Endothelial cell (in vitro differentiated cells): ENCODE data around the gene DGCR8. TPM values are rescaled to one million over a fixed set of nuclear protein-coding genes. Genes with fewer than 3 reads are reported as not detected.

ENCODE experiments used
- DNase-seq: peaks from one replicate; pipeline ENCODE4 v3.0.0; 2021; ENCODE audit warnings: low spot score
- H3K27ac Mint-ChIP-seq: one replicate; pipeline ENCODE4 v1.8.0; 2021; ENCODE audit warnings: mixed read lengths, inconsistent platforms; ENCODE audit not compliant: unreplicated experiment
- H3K27me3 Mint-ChIP-seq: one replicate; pipeline ENCODE4 v1.8.0; 2021; ENCODE audit warnings: mild to moderate bottlenecking, moderate library complexity, mixed read lengths, inconsistent platforms; ENCODE audit not compliant: unreplicated experiment
- H3K36me3 Mint-ChIP-seq: one replicate; pipeline ENCODE4 v1.8.0; 2021; ENCODE audit warnings: mild to moderate bottlenecking, low read depth, mixed read lengths, inconsistent platforms; ENCODE audit not compliant: unreplicated experiment
- H3K4me1 Mint-ChIP-seq: one replicate; pipeline ENCODE4 v1.8.0; 2021; ENCODE audit warnings: mild to moderate bottlenecking, mixed read lengths, inconsistent platforms; ENCODE audit not compliant: unreplicated experiment
- H3K4me3 Mint-ChIP-seq: one replicate; pipeline ENCODE4 v1.8.0; 2021; ENCODE audit warnings: mild to moderate bottlenecking, mixed read lengths, inconsistent platforms; ENCODE audit not compliant: unreplicated experiment
- H3K9me3 Mint-ChIP-seq: one replicate; pipeline ENCODE4 v1.8.0; 2021; ENCODE audit warnings: mixed read lengths, inconsistent platforms; ENCODE audit not compliant: unreplicated experiment
- total RNA-seq: library from RNA; stranded (reverse); fragmentation: NEBNext Ultra II Directional; extraction: Animal tissue kit (Norgen Biotek cat#: 25700); gene quantifications from one replicate; pipeline ENCODE4 v1.2.1, GENCODE V29; 2021; ENCODE audit not compliant: unreplicated experiment
- TF ChIP-seq, protein P1 (sequence below): fragments of 200-600 bp; sonication (generic); IDR thresholded peaks from one replicate; pipeline ENCODE4 v1.5.0; 2021; ENCODE audit warnings: antibody characterized with exemption; ENCODE audit not compliant: unreplicated experiment

The DGCR8 gene
- total RNA-seq, 1 donor from 2014 or later, result 46.6 TPM

DNA sequence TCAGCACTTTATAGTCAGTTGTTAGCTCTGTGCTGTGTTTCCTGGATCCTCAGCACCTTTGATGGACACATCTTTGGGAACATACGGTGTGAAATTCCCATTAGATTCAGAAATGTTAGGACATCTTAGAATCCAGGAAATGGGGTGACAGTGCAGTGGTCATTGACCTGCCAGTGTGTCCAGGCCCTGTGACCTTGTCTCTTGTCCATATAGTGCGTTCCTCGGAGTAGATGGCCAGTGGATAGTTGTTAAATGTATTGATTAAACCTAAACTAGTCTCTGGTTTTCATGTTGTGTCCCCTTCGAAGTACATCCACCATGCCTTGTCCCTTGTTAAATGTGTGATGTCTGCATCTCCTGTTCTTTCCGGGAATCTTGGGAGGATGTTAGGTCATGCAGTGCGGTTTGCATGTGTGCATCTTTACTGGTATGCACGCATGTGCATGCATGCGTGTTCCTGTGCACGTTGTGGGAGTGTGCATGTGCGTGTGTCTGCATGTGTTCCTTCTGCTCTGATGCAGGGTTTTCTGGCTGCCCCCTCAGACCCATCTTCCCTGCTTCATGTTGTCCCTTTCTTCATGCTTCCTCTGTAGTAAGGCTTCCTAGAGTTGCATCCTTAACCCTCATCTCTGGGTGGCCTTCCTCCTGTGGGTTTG is 4.0 kb downstream of the DGCR8 start:
- H3K9me3 Mint-ChIP-seq, result no peaks in the 10 kb centered on the region
- TF ChIP-seq, protein P1, sequence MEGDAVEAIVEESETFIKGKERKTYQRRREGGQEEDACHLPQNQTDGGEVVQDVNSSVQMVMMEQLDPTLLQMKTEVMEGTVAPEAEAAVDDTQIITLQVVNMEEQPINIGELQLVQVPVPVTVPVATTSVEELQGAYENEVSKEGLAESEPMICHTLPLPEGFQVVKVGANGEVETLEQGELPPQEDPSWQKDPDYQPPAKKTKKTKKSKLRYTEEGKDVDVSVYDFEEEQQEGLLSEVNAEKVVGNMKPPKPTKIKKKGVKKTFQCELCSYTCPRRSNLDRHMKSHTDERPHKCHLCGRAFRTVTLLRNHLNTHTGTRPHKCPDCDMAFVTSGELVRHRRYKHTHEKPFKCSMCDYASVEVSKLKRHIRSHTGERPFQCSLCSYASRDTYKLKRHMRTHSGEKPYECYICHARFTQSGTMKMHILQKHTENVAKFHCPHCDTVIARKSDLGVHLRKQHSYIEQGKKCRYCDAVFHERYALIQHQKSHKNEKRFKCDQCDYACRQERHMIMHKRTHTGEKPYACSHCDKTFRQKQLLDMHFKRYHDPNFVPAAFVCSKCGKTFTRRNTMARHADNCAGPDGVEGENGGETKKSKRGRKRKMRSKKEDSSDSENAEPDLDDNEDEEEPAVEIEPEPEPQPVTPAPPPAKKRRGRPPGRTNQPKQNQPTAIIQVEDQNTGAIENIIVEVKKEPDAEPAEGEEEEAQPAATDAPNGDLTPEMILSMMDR, result no peak
- no peak for DNase-seq
- H3K4me1 Mint-ChIP-seq, result peaks cover 32% of the 10 kb centered on the region
- H3K4me3 Mint-ChIP-seq, result peak overlapping the region; percentile 74
- peak overlapping the region; percentile 73 for H3K27ac Mint-ChIP-seq
- peaks cover 15% of the 10 kb centered on the region for H3K27me3 Mint-ChIP-seq
- H3K36me3 Mint-ChIP-seq, result peaks cover 43% of the 10 kb centered on the region

DNA sequence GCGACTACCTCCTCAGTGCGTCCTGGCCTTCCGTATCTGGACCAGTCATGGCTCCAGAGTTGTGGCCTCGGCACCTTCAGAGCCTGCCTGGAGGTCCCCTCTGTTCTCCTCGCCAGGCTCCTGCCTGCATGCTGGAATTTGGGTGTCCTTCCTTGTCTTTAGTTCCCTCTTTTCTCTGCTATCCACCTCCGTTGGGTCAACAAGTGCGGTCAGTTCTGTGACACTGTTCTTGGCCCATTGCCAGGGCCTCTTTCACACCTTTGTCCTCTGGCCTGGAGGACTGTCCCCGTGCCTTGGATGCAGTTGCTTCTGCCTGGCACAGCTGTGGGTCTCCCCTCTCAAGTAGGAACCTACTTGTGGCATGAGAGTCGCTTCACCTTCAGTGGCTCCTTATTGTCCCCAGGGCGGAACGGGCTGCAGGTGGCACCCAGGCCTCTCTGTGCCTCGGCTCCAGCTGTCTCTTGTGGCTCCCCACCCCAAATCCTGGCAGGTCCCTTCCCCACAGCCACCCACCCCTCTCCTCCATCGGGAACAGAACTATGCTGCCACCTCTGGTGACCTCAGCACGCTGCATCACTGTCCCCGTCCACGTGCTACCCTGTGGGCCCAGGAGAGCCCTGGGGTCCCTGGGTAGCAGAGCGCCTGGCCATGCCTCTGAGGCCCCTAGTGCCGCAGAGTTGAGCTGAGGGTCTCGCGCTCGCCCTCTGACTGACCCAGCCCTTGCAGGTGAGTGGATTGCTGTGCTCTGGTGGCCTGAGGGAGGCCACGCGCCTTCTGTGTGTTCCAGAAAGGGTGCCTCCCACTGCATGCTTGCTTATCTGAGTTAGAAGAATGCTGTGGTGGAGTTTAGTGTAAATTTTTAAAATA is 4.7 kb downstream of the DGCR8 start:
- Mint-ChIP-seq H3K4me3 (no peak overlapping the region), H3K9me3 (no peaks in the 10 kb centered on the region), H3K27ac (peak overlapping the region; percentile 73), H3K4me1 (peaks cover 32% of the 10 kb centered on the region), H3K27me3 (peaks cover 17% of the 10 kb centered on the region), H3K36me3 (peaks cover 49% of the 10 kb centered on the region)
- DNase-seq, result peak; percentile 52
- TF ChIP-seq, protein P1, result peak; percentile 36

DNA sequence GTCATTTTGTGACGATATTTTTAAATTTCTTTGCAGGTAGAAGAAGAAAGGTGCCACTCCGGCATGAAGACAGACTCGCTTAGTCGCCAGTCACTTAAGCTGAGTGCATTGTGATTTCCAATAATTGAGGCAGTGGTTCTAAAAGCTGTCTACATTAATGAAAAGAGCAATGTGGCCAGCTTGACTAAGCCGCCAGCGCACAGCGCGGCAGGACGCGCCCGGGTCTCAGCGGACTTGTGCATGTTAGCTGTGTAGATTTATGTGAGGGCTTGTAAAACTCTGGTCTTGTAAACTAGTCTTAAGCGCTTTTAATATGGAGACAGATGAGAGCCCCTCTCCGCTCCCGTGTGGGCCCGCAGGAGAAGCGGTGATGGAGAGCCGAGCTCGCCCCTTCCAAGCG is 5.6 kb downstream of the DGCR8 start:
- Mint-ChIP-seq H3K4me1 (peaks cover 32% of the 10 kb centered on the region), H3K27ac (no peak overlapping the region), H3K27me3 (peaks cover 17% of the 10 kb centered on the region), H3K4me3 (no peak overlapping the region), H3K36me3 (peaks cover 55% of the 10 kb centered on the region), H3K9me3 (no peaks in the 10 kb centered on the region)
- DNase-seq, result no peak
- TF ChIP-seq, protein P1, result no peak

DNA sequence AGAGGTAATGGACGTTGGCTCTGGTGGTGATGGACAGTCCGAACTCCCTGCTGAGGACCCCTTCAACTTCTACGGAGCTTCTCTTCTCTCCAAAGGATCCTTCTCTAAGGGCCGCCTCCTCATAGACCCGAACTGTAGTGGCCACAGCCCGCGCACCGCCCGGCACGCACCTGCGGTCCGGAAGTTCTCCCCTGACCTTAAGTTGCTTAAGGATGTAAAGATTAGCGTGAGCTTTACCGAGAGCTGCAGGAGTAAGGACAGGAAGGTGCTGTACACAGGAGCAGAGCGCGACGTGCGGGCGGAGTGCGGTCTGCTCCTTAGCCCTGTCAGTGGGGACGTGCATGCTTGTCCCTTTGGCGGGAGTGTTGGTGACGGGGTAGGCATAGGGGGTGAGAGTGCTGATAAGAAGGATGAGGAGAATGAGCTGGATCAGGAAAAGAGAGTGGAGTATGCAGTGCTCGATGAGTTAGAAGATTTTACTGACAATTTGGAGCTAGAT is 6.1 kb downstream of the DGCR8 start:
- TF ChIP-seq, protein P1, result no peak
- no peaks in the 10 kb centered on the region for H3K9me3 Mint-ChIP-seq
- H3K36me3 Mint-ChIP-seq, result peaks cover 60% of the 10 kb centered on the region
- peaks cover 17% of the 10 kb centered on the region for H3K27me3 Mint-ChIP-seq
- DNase-seq, result no peak
- H3K27ac Mint-ChIP-seq, result peak overlapping the region; percentile 72
- peaks cover 32% of the 10 kb centered on the region for H3K4me1 Mint-ChIP-seq
- H3K4me3 Mint-ChIP-seq, result peak overlapping the region; percentile 70
